H1 (cell line): ENCODE results near the gene TBC1D22A. TPM values are rescaled to one million over a fixed set of nuclear protein-coding genes. Genes with fewer than 3 reads are reported as not detected.

Experiments
- CHD1 ChIP-seq: IDR thresholded peaks from 2 replicates; pipeline ENCODE4 v1.6.1; 2012; ENCODE audit warnings: low read depth, low read length, improper control_type of control experiment
- GABPA ChIP-seq: IDR thresholded peaks from 2 replicates; pipeline ENCODE4 v1.6.1; 2011; ENCODE audit warnings: mild to moderate bottlenecking, low read length, moderate library complexity, borderline replicate concordance; ENCODE audit not compliant: insufficient read depth
- SP4 ChIP-seq: IDR thresholded peaks from 2 replicates; pipeline ENCODE4 v1.6.1; 2012; ENCODE audit warnings: low read length, inconsistent platforms
- polyA plus RNA-seq, 7 experiments: library from polyadenylated mRNA; depleted of rRNA in 3 of 7; stranded (reverse) in 5 of 7; unstranded in 2 of 7; fragments of >200 nt in 5 of 7; fragments of 200-250 nt in 2 of 7; gene quantifications; 1 replicate in 5 of 7; 2 replicates in 1 of 7; 4 replicates in 1 of 7; pipeline versions ENCODE4 v1.2.1 to v1.2.3, GENCODE V29; 2011 to 2013; ENCODE audit warnings: missing spikeins in 2 of 7, mixed read lengths in 2 of 7
- total RNA-seq: library from RNA; stranded (reverse); fragmentation: NEBNext Ultra II Directional; extraction: Animal tissue kit (Norgen Biotek cat#: 25700); gene quantifications from 2 replicates; pipeline ENCODE4 v1.2.1, GENCODE V29; 2021
- TF ChIP-seq, protein P1 (sequence below): fragments of 300-600 bp; sonication (generic); IDR thresholded peaks from 2 replicates; pipeline ENCODE4 v1.7.1; 2012; ENCODE audit warnings: low read length, moderate library complexity, mild to moderate bottlenecking, inconsistent platforms; ENCODE audit not compliant: insufficient replicate concordance

The TBC1D22A gene
- total and polyA plus RNA-seq, 2 of the 8 experiments (the other 6 are each of a cell fraction or from before 2014, with no cell fraction given), result 11.9 to 18.4 TPM

DNA sequence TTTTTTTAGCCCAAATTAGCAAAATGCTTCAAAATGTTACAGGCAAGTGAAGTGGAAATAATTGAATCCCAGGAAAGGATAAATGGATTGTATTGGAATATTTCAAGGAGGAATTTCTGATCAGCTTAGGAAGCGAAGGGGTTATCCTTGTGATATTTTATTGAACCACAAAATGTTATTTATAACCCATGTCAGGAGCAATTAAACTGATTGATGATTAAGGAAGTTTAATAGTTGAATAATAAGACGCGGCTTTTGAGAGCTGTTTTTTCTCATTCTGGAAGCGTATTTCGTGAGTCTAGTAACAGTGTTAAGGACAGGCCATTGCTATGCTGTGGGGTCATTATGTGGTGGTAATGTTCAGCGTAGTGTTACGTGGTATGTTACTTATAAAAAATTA lies 192.3 kb downstream of the TBC1D22A start (continued):
- TF ChIP-seq CHD1 (no peak), SP4 (no peak), GABPA (no peak)
- TF ChIP-seq, protein P1, sequence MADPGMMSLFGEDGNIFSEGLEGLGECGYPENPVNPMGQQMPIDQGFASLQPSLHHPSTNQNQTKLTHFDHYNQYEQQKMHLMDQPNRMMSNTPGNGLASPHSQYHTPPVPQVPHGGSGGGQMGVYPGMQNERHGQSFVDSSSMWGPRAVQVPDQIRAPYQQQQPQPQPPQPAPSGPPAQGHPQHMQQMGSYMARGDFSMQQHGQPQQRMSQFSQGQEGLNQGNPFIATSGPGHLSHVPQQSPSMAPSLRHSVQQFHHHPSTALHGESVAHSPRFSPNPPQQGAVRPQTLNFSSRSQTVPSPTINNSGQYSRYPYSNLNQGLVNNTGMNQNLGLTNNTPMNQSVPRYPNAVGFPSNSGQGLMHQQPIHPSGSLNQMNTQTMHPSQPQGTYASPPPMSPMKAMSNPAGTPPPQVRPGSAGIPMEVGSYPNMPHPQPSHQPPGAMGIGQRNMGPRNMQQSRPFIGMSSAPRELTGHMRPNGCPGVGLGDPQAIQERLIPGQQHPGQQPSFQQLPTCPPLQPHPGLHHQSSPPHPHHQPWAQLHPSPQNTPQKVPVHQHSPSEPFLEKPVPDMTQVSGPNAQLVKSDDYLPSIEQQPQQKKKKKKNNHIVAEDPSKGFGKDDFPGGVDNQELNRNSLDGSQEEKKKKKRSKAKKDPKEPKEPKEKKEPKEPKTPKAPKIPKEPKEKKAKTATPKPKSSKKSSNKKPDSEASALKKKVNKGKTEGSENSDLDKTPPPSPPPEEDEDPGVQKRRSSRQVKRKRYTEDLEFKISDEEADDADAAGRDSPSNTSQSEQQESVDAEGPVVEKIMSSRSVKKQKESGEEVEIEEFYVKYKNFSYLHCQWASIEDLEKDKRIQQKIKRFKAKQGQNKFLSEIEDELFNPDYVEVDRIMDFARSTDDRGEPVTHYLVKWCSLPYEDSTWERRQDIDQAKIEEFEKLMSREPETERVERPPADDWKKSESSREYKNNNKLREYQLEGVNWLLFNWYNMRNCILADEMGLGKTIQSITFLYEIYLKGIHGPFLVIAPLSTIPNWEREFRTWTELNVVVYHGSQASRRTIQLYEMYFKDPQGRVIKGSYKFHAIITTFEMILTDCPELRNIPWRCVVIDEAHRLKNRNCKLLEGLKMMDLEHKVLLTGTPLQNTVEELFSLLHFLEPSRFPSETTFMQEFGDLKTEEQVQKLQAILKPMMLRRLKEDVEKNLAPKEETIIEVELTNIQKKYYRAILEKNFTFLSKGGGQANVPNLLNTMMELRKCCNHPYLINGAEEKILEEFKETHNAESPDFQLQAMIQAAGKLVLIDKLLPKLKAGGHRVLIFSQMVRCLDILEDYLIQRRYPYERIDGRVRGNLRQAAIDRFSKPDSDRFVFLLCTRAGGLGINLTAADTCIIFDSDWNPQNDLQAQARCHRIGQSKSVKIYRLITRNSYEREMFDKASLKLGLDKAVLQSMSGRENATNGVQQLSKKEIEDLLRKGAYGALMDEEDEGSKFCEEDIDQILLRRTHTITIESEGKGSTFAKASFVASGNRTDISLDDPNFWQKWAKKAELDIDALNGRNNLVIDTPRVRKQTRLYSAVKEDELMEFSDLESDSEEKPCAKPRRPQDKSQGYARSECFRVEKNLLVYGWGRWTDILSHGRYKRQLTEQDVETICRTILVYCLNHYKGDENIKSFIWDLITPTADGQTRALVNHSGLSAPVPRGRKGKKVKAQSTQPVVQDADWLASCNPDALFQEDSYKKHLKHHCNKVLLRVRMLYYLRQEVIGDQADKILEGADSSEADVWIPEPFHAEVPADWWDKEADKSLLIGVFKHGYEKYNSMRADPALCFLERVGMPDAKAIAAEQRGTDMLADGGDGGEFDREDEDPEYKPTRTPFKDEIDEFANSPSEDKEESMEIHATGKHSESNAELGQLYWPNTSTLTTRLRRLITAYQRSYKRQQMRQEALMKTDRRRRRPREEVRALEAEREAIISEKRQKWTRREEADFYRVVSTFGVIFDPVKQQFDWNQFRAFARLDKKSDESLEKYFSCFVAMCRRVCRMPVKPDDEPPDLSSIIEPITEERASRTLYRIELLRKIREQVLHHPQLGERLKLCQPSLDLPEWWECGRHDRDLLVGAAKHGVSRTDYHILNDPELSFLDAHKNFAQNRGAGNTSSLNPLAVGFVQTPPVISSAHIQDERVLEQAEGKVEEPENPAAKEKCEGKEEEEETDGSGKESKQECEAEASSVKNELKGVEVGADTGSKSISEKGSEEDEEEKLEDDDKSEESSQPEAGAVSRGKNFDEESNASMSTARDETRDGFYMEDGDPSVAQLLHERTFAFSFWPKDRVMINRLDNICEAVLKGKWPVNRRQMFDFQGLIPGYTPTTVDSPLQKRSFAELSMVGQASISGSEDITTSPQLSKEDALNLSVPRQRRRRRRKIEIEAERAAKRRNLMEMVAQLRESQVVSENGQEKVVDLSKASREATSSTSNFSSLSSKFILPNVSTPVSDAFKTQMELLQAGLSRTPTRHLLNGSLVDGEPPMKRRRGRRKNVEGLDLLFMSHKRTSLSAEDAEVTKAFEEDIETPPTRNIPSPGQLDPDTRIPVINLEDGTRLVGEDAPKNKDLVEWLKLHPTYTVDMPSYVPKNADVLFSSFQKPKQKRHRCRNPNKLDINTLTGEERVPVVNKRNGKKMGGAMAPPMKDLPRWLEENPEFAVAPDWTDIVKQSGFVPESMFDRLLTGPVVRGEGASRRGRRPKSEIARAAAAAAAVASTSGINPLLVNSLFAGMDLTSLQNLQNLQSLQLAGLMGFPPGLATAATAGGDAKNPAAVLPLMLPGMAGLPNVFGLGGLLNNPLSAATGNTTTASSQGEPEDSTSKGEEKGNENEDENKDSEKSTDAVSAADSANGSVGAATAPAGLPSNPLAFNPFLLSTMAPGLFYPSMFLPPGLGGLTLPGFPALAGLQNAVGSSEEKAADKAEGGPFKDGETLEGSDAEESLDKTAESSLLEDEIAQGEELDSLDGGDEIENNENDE, result no peak
